Globus pallidus (tissue), 1 donor: ENCODE data around the gene PDK3.

Source experiments
- DNase-seq: peaks from one replicate; pipeline ENCODE4 v3.0.0-alpha.2; 2015; ENCODE audit warnings: low spot score

PDK3 gene

GRCh38 chrX:24464836-24465531 lies at the start of gene PDK3:
TSS of gene PDK3 (plus strand) at chrX:24465286. CDS start at chrX:24465456, 170 bp downstream.
- peak; percentile 83 for DNase-seq

- DNase-seq, result no peak
Measured at GRCh38 chrX:24415921-24416320, 49.2 kb upstream of the PDK3 start.

- no peak for DNase-seq
Measured at GRCh38 chrX:24423960-24424359, 41.1 kb upstream of the PDK3 start.

GRCh38 chrX:24424948-24425347 lies 40.1 kb upstream of the PDK3 start:
- DNase-seq, result no peak

DNA sequence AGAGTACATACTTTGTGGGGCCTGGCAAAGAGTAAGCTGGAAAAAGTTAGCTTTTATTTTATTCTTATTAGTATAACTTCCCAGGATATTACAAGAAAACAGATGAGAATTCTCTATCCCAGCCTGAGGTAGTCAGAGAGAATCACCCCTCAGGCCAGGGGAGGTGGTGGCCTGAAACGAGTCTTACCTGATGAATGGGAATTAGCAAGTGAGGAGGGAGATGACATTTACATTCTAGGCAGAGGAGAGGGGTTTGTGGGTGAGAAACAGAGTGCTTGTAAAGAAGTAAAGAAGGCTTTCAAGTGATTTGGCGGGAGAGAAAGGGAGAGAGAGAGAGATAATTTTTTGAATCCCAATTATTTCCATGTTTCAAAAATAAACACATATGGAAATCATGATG lies 39.3 kb upstream of the PDK3 start:
- no peak for DNase-seq

GRCh38 chrX:24426340-24426913 lies 38.7 kb upstream of the PDK3 start:
- no peak for DNase-seq

GRCh38 chrX:24426921-24427746 lies 38.0 kb upstream of the PDK3 start:
- DNase-seq, result no peak

GRCh38 chrX:24427747-24428019 lies 37.4 kb upstream of the PDK3 start:
- no peak for DNase-seq

GRCh38 chrX:24428516-24428915 lies 36.6 kb upstream of the PDK3 start:
- no peak for DNase-seq

GRCh38 chrX:24435060-24435459 lies 30.0 kb upstream of the PDK3 start:
- no peak for DNase-seq

- no peak for DNase-seq
Measured at GRCh38 chrX:24443918-24444317, 21.2 kb upstream of the PDK3 start.

DNA sequence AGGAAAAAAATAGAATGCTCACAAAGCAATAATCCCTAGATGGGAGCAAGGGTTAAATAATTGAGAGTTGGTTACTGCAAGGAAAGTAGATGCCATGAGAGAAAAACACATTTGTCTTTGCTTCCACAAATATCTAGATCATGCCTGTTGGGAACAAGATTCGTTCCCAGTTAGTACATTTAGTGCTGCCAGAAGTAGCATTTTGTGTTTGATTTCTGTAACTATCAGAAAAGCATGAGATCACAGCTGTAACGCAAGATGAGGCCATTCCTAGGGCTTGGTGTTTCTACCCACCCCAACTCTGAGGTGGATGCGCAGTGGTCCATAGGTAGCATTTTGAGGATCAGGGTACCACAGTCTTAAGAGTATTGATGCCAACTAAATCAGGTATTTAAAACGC lies 20.4 kb upstream of the PDK3 start:
- DNase-seq, result no peak

DNA sequence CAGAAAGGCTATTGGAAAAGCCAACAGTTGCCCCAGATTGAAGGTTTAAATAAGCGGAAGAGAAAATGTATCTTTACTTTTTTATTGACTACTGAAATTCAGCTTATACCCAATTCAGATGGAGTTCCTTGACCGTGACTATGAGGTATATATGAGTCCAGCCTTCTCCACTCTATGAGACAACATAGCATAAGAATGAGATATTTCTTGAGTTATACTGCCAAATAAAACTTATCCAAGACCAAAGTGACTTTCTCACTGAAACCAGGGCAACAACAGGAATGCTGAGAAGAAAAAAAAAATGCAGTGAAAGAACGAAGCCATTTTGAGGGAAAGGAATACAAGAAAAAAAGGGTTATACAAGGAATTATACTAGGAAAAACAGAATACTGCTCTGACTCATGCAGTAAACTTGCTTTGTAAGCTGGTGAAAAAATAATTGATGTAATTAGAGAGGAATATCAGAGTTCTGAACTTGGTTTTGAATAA lies 16.3 kb upstream of the PDK3 start:
- DNase-seq, result no peak

DNA sequence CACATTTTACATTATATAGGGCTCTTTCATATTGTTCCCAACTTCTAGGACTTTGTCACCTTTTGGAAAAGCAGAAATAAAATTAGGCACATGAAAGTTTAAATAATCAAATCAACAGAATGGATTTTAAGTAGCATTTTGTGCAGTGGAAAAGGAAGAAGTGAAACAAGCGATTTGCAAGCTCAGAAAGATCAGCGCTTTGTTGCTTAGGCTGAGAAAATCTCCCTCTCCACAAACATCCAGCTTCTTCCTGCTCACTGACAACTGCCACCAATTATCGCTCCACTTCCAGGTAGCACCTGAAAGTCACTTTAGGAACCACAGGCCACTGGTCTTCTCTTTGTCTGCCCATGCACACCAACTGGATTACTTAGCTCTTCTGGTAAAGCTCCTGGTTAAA lies 2.0 kb upstream of the PDK3 start:
- DNase-seq, result no peak

DNA sequence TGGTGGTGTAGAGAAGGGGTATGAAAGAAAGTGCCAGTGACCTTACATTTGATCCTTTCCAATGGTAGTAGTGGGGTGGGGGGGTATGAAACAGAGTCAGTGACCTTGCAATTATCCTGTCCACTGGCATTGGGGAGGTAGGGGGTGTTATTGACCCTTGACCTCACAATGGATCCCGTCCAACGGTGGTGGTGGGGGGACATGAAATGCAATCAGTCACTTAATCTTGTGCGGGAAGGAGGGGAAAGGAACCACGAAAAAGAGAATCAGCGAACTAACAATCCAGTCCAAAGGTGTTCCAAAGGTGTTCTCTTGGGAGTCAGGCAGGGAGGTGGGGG lies 619 bp upstream of the PDK3 start:
- DNase-seq, result no peak

GRCh38 chrX:24465532-24465865 lies 413 bp downstream of the PDK3 start:
- no peak for DNase-seq

- no peak for DNase-seq
Measured at GRCh38 chrX:24466025-24466424, 939 bp downstream of the PDK3 start.

DNA sequence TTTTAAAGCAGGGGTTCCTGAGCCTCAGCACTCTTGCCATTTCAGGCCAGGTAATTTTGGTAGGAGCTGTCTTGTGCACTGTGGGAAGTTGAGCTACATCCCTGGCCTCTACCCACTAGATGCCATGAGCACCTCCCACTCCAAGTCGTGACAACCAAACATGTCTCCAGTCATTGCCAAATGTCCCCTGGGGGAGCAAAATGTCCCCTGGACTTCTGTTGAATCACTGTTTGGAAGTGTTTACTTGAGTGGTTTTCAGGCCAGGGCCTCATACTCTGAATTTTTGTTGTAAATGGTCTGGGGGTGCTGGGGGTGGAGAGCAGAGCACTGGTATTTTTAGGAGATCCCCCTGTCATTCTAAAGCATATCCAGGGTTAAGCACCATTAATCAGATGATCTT lies 3.2 kb downstream of the PDK3 start:
- DNase-seq, result no peak

DNA sequence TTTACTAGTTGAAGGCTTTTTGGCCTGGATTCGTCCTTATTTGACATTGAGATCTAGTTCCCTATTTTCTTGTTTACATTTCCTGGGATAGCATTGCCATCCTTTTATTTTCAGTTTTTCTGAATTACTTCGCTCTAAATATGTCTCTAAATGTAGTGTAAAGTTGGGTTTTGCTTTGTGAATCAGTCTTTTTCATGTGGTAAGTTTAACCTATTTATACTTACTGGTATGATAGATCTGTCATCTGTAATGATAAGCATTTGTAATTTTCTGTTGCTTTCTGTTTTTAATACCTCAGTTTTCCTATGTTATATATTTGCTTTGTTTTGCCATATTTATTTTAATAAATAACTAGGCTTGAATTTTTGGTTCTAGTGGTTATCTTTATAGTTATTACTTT lies 6.7 kb downstream of the PDK3 start:
- no peak for DNase-seq

DNA sequence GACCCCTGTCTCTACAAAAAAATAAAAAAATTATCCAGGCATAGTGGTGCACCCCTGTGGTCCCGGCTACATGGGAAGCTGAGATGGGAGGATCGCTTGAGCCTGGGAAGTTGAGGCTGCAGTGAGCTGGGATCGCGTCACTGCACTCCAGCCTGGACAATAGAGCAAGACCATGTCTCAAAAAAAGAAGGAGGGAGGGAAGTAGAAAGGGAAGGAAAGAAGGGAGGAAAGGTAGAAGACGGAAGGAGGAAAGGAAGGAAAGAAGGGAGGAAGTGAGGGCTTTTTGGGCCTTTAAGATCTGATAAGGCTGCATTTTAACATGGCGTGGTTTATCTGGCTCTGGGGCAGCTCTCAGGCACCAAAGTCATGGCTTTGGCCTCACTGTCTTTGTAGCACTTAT lies 10.4 kb downstream of the PDK3 start:
- no peak for DNase-seq

- DNase-seq, result no peak
Measured at GRCh38 chrX:24478509-24478908, 13.4 kb downstream of the PDK3 start.

- DNase-seq, result peak; percentile 25
Measured at GRCh38 chrX:24479924-24480323, 14.8 kb downstream of the PDK3 start.

GRCh38 chrX:24480400-24480865 lies 15.3 kb downstream of the PDK3 start:
- no peak for DNase-seq
